ENCODE results near the gene NEU1.

The NEU1 gene

DNA sequence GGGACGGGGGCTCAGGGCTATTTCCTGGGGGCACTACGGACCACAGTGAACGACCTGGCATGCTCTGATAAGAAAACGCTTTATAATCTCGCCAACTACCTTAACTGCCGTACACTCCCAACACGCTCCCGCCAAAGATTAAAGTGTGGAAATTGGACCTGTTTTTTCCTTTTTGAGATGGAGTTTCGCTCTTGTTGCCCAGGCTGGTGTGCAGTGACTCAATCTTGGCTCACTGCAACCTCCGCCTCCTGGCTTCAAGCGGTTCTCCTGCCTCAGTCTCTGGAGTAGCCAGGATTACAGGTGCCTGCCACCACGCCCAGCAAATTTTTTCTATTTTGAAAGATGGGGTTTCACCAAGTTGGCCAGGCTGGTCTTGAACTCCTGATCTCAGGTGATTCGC, 16.5 kb upstream of the NEU1 start:
- POLR2A ChIA-PET, result no interaction called here
- Histone ChIP-seq H3K4me1 (ENCODE audit: control extremely low read depth in 1 of 4, control insufficient read depth in 4 of 4, insufficient read depth in 4 of 4, low read length in 3 of 4) (peaks cover 0 to 2% (median 0%) of the 10 kb centered on the region in 4 experiments), H3K27me3 (replicated peaks in 2 of 5; ENCODE audit: control insufficient read depth in 4 of 5, insufficient read depth in 5 of 5, low read length in 4 of 5) (no peaks in the 10 kb centered on the region), H3K4me3 (ENCODE audit: control insufficient read depth in 1 of 7, extremely low read depth in 1 of 7, insufficient read depth in 4 of 7, low read depth in 2 of 7, low read length in 6 of 7) (no peak overlapping the region), H3K27ac (ENCODE audit: insufficient read depth in 1 of 2, low read depth in 1 of 2, low read length in 2 of 2, poor library complexity in 1 of 2, severe bottlenecking in 2 of 2) (no peak overlapping the region), H3K36me3 (ENCODE audit: control insufficient read depth in 4 of 4, insufficient read depth in 4 of 4, low read length in 3 of 4) (peaks cover 5 to 45% (median 41%) of the 10 kb centered on the region in 4 experiments), H3K9me3 (ENCODE audit: control extremely low read depth in 1 of 5, control insufficient read depth in 4 of 5, insufficient read depth in 2 of 5, low read depth in 1 of 5, low read length in 4 of 5) (no peaks in the 10 kb centered on the region)
- DNase-seq, result no peak
- WGBS (ENCODE audit: insufficient coverage), result 81% methylated on average over 12 of the region's 13 CpGs
- CTCF ChIA-PET, result interaction anchor here (2.0 kb wide), 1 partner anchor 10 kb away, joined by 8 read pairs; no protein-coding TSS in a partner anchor

DNA sequence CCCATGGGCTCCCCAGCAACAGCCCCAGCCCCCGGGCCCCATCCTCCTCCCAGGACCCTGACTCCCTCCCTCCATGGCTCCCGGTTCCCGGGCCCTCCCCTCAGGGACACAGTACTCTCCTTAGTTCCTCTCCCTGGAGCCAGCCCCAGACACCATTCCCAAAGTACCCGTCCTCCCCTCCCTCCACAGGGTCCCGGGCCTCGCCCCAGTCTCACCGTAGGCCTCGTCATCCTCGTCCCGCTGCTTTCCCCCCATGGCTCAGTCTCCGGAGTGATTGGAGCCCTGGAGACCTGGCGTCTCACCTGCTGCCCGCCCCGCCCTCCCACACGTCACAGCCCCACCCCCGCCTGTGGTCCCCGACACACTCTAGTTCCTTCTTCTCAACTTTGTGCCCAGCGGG, 16.1 kb upstream of the NEU1 start, which contains the start of gene SLC44A4:
TSS of gene SLC44A4 (minus strand) at position 272 of the 400 bp plus-strand sequence. CDS start at position 255, 17 bp downstream.
- CTCF ChIA-PET, result no interaction called here
- H3K4me1 ChIP-seq (ENCODE audit: control extremely low read depth in 1 of 4, control insufficient read depth in 4 of 4, insufficient read depth in 4 of 4, low read length in 3 of 4), result peaks cover 0 to 2% (median 0%) of the 10 kb centered on the region in 4 experiments
- DNase-seq, result no peak
- H3K36me3 ChIP-seq (ENCODE audit: control insufficient read depth in 4 of 4, insufficient read depth in 4 of 4, low read length in 3 of 4), result peaks cover 5 to 41% (median 38%) of the 10 kb centered on the region in 4 experiments
- H3K4me3 ChIP-seq (ENCODE audit: control insufficient read depth in 1 of 7, extremely low read depth in 1 of 7, insufficient read depth in 4 of 7, low read depth in 2 of 7, low read length in 6 of 7), result no peak within 1 kb of the TSS
- POLR2A ChIA-PET, result no interaction called here
- 86% methylated on average over 5 of the region's 18 CpGs for WGBS (ENCODE audit: insufficient coverage)
- H3K27me3 ChIP-seq (replicated peaks in 2 of 5; ENCODE audit: control insufficient read depth in 4 of 5, insufficient read depth in 5 of 5, low read length in 4 of 5), result no peaks in the 10 kb centered on the region
- H3K27ac ChIP-seq (ENCODE audit: insufficient read depth in 1 of 2, low read depth in 1 of 2, low read length in 2 of 2, poor library complexity in 1 of 2, severe bottlenecking in 2 of 2), result no peak within 1 kb of the TSS
- H3K9me3 ChIP-seq (ENCODE audit: control extremely low read depth in 1 of 5, control insufficient read depth in 4 of 5, insufficient read depth in 2 of 5, low read depth in 1 of 5, low read length in 4 of 5), result no peaks in the 10 kb centered on the region

DNA sequence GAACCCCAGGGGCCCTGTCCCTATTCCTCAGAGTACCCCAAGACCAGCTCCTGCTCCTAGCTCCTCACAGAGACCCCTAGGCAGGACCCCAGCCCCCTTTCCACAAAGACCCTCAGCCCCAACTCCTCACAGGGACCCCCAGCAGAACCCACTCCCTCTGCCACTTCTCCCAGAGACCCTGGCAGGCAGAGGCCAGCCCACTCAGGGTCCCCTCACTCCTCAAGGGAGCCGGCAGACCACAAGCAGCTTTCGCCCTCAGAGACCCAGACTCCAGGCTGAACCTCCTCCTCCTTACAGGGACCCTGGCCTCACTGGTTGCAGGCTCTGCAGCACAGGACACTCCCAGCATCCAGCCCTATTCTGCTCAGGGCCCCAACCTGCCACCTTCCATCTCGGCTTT, 15.6 kb upstream of the NEU1 start:
- ChIA-PET CTCF (interaction anchor here (0.6 kb wide), 1 partner anchor 29 kb away, joined by 3 read pairs; no protein-coding TSS in a partner anchor), POLR2A (no interaction called here)
- no peak overlapping the region for H3K4me3 ChIP-seq (ENCODE audit: control insufficient read depth in 1 of 7, extremely low read depth in 1 of 7, insufficient read depth in 4 of 7, low read depth in 2 of 7, low read length in 6 of 7)
- H3K4me1 ChIP-seq (ENCODE audit: control extremely low read depth in 1 of 4, control insufficient read depth in 4 of 4, insufficient read depth in 4 of 4, low read length in 3 of 4), result peaks cover 0 to 2% (median 0%) of the 10 kb centered on the region in 4 experiments
- H3K27ac ChIP-seq (ENCODE audit: insufficient read depth in 1 of 2, low read depth in 1 of 2, low read length in 2 of 2, poor library complexity in 1 of 2, severe bottlenecking in 2 of 2), result no peak overlapping the region
- no CpG with 5 or more reads among the region's 3 CpGs for WGBS (ENCODE audit: insufficient coverage)
- H3K9me3 ChIP-seq (ENCODE audit: control extremely low read depth in 1 of 5, control insufficient read depth in 4 of 5, insufficient read depth in 2 of 5, low read depth in 1 of 5, low read length in 4 of 5), result no peaks in the 10 kb centered on the region
- H3K36me3 ChIP-seq (ENCODE audit: control insufficient read depth in 4 of 4, insufficient read depth in 4 of 4, low read length in 3 of 4), result peaks cover 5 to 36% (median 34%) of the 10 kb centered on the region in 4 experiments
- no peaks in the 10 kb centered on the region for H3K27me3 ChIP-seq (replicated peaks in 2 of 5; ENCODE audit: control insufficient read depth in 4 of 5, insufficient read depth in 5 of 5, low read length in 4 of 5)
- no peak for DNase-seq

DNA sequence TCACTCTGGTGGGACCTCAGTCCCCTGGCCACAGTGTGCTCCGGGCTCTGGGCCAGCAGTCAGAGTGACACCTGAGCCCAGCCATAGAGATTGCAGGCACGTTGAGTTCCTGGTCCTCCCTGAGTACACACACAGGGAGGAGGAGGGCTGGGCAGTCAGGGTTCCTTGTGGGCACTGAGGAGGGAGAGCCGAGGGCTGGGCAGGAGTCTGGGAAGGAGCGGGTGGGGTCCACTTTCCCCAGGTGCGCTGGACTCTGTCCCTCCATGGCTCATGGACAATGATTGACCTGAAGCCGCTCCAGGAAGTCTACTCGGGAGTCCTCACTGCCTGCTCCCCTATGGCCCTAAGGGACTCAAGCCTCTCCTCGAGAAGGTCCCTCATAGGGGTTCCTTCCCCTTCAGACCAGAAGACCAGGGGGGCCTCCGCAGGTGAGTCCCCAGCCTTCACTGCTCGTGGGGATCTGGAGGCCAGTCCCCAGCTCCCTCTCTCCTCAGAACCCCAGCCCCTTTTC, 15.1 kb upstream of the NEU1 start:
- DNase-seq, result no peak
- Histone ChIP-seq H3K36me3 (ENCODE audit: control insufficient read depth in 4 of 4, insufficient read depth in 4 of 4, low read length in 3 of 4) (peaks cover 3 to 30% (median 29%) of the 10 kb centered on the region in 4 experiments), H3K9me3 (ENCODE audit: control extremely low read depth in 1 of 5, control insufficient read depth in 4 of 5, insufficient read depth in 2 of 5, low read depth in 1 of 5, low read length in 4 of 5) (no peaks in the 10 kb centered on the region), H3K27ac (ENCODE audit: insufficient read depth in 1 of 2, low read depth in 1 of 2, low read length in 2 of 2, poor library complexity in 1 of 2, severe bottlenecking in 2 of 2) (no peak overlapping the region), H3K4me1 (ENCODE audit: control extremely low read depth in 1 of 4, control insufficient read depth in 4 of 4, insufficient read depth in 4 of 4, low read length in 3 of 4) (peaks cover 0 to 2% (median 0%) of the 10 kb centered on the region in 4 experiments), H3K4me3 (ENCODE audit: control insufficient read depth in 1 of 7, extremely low read depth in 1 of 7, insufficient read depth in 4 of 7, low read depth in 2 of 7, low read length in 6 of 7) (no peak overlapping the region), H3K27me3 (replicated peaks in 2 of 5; ENCODE audit: control insufficient read depth in 4 of 5, insufficient read depth in 5 of 5, low read length in 4 of 5) (no peaks in the 10 kb centered on the region)
- 93% methylated on average over 8 of the region's 10 CpGs for WGBS (ENCODE audit: insufficient coverage)
- POLR2A ChIA-PET, result no interaction called here
- CTCF ChIA-PET, result interaction anchor here (0.6 to 3.0 kb wide), 2 partner anchors 14 to 29 kb away, joined by 3 to 14 read pairs; partner anchors contain the start of gene NEU1

DNA sequence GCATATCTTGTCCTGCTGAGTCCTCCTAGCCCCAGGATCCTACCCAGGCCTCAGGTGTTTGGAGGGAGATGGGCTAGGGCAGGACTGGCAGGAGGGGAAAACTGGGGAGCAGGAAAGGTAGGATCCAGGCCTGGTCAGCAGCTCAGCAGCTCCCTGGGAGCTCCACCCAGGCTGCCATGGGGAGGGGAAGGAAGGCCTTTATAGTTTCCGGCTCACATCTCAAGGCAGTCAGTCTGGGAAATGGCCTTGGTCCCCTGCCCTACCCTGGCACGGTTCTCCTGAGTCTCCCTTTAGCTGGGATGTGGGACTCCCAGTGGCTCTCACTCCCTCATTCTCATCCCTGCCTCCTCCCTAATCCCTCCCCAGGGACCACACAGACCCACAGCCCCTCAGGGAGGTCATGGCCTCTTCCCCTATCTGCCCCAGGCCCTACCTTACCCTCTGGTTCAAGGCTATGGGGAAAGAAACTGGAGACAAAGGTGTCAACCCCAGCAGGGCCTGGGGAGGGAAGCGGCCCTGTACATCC, 14.6 kb upstream of the NEU1 start:
- ChIA-PET POLR2A (no interaction called here), CTCF (interaction anchor here (0.6 to 3.0 kb wide), 2 partner anchors 13 to 53 kb away, joined by 4 to 14 read pairs; partner anchors contain the start of gene NEU1)
- WGBS (ENCODE audit: insufficient coverage), result 83% methylated on average over 3 of the region's 3 CpGs
- H3K4me1 ChIP-seq (ENCODE audit: control extremely low read depth in 1 of 4, control insufficient read depth in 4 of 4, insufficient read depth in 4 of 4, low read length in 3 of 4), result peaks cover 0 to 2% (median 0%) of the 10 kb centered on the region in 4 experiments
- DNase-seq, result no peak
- H3K36me3 ChIP-seq (ENCODE audit: control insufficient read depth in 4 of 4, insufficient read depth in 4 of 4, low read length in 3 of 4), result peaks cover 3 to 25% (median 24%) of the 10 kb centered on the region in 4 experiments
- H3K4me3 ChIP-seq (ENCODE audit: control insufficient read depth in 1 of 7, extremely low read depth in 1 of 7, insufficient read depth in 4 of 7, low read depth in 2 of 7, low read length in 6 of 7), result no peak overlapping the region
- H3K9me3 ChIP-seq (ENCODE audit: control extremely low read depth in 1 of 5, control insufficient read depth in 4 of 5, insufficient read depth in 2 of 5, low read depth in 1 of 5, low read length in 4 of 5), result no peaks in the 10 kb centered on the region
- no peaks in the 10 kb centered on the region for H3K27me3 ChIP-seq (replicated peaks in 2 of 5; ENCODE audit: control insufficient read depth in 4 of 5, insufficient read depth in 5 of 5, low read length in 4 of 5)
- H3K27ac ChIP-seq (ENCODE audit: insufficient read depth in 1 of 2, low read depth in 1 of 2, low read length in 2 of 2, poor library complexity in 1 of 2, severe bottlenecking in 2 of 2), result no peak overlapping the region

DNA sequence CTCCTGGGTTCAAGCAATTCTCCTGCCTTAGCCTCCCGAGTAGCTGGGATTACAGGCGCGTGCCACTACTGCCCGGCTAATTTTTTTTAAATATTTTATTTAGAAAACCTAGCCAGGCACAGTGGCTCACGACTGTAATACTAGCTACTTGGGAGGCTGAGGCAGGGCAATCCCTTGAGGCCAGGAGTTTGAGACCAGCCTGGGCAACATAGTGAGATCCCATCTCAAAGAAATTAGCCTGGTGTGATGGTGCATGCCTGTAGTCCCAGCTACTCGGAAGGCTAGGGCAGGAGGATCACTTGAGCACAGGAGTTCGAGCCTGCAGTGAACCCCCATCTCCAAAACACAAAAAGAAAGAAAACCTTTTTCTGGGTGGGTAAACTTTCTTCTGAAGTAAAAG, 13.7 kb upstream of the NEU1 start:
- Histone ChIP-seq H3K36me3 (ENCODE audit: control insufficient read depth in 4 of 4, insufficient read depth in 4 of 4, low read length in 3 of 4) (peaks cover under 1 to 19% (median 19%) of the 10 kb centered on the region in 4 experiments), H3K27ac (ENCODE audit: insufficient read depth in 1 of 2, low read depth in 1 of 2, low read length in 2 of 2, poor library complexity in 1 of 2, severe bottlenecking in 2 of 2) (no peak overlapping the region), H3K27me3 (replicated peaks in 2 of 5; ENCODE audit: control insufficient read depth in 4 of 5, insufficient read depth in 5 of 5, low read length in 4 of 5) (peaks cover 0 to 3% (median 0%) of the 10 kb centered on the region in 5 experiments), H3K4me3 (ENCODE audit: control insufficient read depth in 1 of 7, extremely low read depth in 1 of 7, insufficient read depth in 4 of 7, low read depth in 2 of 7, low read length in 6 of 7) (no peak overlapping the region), H3K4me1 (ENCODE audit: control extremely low read depth in 1 of 4, control insufficient read depth in 4 of 4, insufficient read depth in 4 of 4, low read length in 3 of 4) (peaks cover 0 to 2% (median 0%) of the 10 kb centered on the region in 4 experiments), H3K9me3 (ENCODE audit: control extremely low read depth in 1 of 5, control insufficient read depth in 4 of 5, insufficient read depth in 2 of 5, low read depth in 1 of 5, low read length in 4 of 5) (no peaks in the 10 kb centered on the region)
- ChIA-PET POLR2A (no interaction called here), CTCF (interaction anchor here (2.8 to 3.0 kb wide), 2 partner anchors 12 kb away, joined by 14 read pairs; partner anchors contain the start of gene NEU1)
- WGBS (ENCODE audit: insufficient coverage), result 100% methylated on average over 4 of the region's 7 CpGs
- no peak for DNase-seq

DNA sequence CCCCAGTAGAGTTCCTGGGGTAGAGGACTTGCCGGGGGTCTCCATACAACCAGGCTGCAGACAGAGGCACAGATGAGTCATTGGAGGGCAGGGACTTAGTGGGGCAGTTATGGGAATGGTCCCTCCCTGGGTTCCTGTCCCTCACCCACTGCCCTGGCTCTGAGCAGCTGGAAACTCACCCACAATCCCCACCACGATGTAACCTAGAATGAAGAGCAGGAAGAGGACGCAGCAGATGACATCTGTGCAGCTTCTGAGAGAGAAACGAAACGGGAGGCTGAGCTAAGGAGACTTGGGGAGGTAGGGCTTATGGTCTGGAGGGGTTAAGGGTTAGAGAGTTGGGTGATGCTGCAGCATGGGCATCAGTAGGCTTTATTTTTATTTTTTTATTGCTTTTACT, 13.3 kb upstream of the NEU1 start:
- H3K4me3 ChIP-seq (ENCODE audit: control insufficient read depth in 1 of 7, extremely low read depth in 1 of 7, insufficient read depth in 4 of 7, low read depth in 2 of 7, low read length in 6 of 7), result no peak overlapping the region
- peaks cover 0 to 15% (median 14%) of the 10 kb centered on the region in 4 experiments for H3K36me3 ChIP-seq (ENCODE audit: control insufficient read depth in 4 of 4, insufficient read depth in 4 of 4, low read length in 3 of 4)
- H3K27ac ChIP-seq (ENCODE audit: insufficient read depth in 1 of 2, low read depth in 1 of 2, low read length in 2 of 2, poor library complexity in 1 of 2, severe bottlenecking in 2 of 2), result no peak overlapping the region
- DNase-seq, result no peak
- CTCF ChIA-PET, result interaction anchor here (1.0 to 3.0 kb wide), 3 partner anchors 12 to 18 kb away, joined by 3 to 14 read pairs (median 14); partner anchors contain the start of gene NEU1
- H3K27me3 ChIP-seq (replicated peaks in 2 of 5; ENCODE audit: control insufficient read depth in 4 of 5, insufficient read depth in 5 of 5, low read length in 4 of 5), result peaks cover 0 to 3% (median 0%) of the 10 kb centered on the region in 5 experiments
- H3K4me1 ChIP-seq (ENCODE audit: control extremely low read depth in 1 of 4, control insufficient read depth in 4 of 4, insufficient read depth in 4 of 4, low read length in 3 of 4), result peaks cover 0 to 2% (median 0%) of the 10 kb centered on the region in 4 experiments
- no peaks in the 10 kb centered on the region for H3K9me3 ChIP-seq (ENCODE audit: control extremely low read depth in 1 of 5, control insufficient read depth in 4 of 5, insufficient read depth in 2 of 5, low read depth in 1 of 5, low read length in 4 of 5)
- 73% methylated on average over 3 of the region's 5 CpGs for WGBS (ENCODE audit: insufficient coverage)
- POLR2A ChIA-PET, result no interaction called here

Data from common myeloid progenitor, CD34-positive (primary cell).